HG02970 (cell line): ENCODE measurements around the gene ARPP21.
"Not testable (repeated sequence)": the region's sequence is repeated elsewhere in the genome, so short reads cannot be mapped to it uniquely, and the experiment has no call there.

Experiments
- ATAC-seq: cut with Tn5 transposase; IDR thresholded peaks from one replicate; pipeline ENCODE4 v1.9.1; 2021; ENCODE audit warnings: mild to moderate bottlenecking, moderate library complexity, moderate number of reproducible peaks; ENCODE audit not compliant: unreplicated experiment, low FRiP score

Gene ARPP21

DNA sequence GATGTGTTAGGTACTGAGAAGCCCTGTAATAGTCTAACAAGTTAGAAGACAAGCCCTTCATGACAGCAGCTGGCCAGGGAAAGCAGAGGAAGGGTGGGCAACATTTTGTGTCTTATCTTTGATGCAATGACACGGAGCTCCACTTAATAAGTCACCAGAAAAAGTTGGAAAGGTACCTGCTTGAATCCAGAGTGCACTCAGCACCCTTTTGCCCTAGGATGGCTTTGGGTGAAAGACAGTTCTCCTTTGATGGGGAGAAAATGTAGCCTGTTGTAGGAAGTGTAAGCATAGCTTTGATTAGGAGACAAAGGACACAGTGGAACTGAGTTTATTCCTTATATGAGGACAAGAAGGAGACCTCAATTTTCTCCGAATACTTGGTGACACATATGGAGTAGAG, 137.0 kb downstream of the ARPP21 start:
- ATAC-seq: no peak

DNA sequence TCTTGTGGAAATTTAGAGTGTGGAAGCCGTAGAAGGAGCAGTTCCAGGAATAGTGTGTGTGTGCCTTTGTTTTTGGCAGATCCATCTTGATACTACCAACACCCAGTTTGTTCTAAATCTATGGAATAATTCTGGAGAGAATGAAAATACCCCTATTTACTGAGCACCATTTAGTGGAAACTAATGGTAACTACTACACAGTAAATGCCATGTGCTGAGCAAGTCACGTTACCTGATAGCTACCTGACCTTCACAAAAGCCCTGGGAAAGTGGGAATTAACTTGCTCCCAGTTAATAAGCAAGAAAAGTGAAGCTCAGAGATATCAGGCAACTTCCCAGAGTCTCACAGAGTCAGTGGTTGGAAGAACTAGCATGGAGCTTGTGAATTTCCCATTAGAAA, 137.7 kb downstream of the ARPP21 start:
- ATAC-seq: no peak

DNA sequence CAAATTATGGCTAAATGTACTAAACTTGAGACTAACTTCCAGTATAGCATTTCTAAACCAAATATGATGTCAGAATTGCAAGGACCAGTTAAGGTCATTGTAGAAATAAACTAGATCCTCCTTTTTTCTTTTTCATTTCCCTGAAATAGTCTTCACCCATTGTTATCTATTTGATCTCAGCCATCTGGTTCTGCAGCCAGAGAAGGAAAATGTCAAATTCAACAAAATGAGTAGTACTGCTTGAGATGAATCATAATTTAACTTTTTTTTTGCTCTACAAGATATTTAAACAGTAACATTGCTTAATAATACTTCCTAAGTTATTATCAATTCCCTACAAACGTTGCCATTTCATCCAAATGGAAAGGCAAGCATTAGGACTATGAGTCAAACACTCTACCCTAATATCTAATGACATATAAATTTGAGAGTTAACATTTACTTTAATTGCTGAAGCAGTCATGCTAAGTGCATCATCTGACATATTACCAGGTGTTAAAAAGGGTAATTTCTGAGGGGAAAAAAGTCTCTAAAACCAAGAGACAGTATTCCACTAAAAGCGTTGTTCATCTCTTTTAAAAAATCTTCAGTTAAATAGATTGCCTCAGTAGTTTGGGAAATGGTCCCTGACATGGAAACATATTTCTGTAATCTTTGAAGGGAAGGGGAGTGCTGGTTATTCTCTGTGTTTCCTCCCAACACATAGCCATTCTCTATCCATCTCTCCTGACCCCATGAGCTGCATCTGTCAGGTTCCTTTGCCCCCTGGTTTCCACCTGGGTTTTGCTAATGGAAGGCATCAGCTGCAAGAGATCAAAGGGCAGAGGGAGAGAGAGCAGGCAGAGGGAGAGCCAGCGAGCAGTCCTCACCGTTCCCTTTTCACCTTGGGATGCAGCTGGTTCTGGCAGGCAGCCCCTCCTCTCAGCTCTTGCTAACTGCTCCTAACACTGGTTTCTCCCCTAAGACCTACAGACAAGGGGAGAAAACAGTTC, 138.5 kb downstream of the ARPP21 start:
- ATAC-seq: no peak

DNA sequence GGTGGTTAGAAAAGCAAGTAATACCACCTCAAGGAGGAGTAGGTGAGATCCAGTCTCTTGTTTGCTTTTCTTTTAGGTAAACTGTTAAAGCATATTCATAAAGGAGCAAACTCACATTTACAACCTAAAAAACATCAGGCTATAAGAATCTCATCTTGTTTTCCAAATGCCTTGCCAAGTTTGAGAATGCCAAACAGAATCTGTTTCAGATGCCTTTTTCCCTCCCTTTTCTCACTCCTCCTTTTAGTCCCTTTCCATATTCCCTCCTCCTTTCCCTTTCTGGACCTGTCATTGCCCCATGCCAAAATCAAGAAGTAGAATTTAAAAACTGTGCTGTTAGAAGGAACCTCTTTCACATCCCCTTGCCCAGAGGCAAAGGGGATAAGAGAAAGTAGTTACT, 140.3 kb downstream of the ARPP21 start:
- ATAC-seq: no peak

DNA sequence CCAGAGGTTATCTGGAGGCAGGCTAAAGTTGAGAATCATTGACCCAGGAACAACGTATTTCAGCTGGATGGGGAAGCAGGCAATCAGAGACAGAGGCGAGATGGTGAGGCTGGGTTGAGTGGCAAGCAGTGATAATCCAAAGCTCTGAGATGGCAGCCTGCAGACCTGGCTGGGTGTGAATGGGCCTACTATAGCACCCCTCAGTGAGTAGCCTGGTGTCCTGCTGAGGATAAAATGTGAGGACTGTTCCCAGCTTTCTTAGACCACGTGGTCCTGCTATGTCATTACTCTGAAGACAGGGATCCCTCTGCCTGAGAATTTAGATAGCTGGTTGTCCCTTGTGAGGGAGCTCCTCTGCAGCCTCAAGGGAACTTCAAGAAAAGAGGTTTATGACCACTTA, 141.5 kb downstream of the ARPP21 start:
- no peak for ATAC-seq

DNA sequence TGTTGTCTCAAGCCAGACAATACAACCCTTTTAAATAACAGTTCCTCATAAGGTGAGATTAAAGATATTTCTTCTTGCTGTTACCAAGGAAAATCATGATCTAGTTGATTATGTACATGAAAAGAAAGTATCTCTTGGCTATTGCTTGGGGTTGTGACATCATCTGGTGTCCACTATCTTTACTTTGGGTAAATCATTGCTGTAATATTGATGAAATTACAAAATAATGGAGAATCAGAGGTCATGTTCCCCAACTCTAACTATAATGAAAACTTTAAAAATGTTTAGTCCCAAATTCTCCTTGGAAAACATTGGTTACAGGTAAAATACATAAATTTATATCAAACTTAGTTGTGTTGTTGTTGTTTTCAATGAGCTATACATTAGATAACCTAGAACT, 142.2 kb downstream of the ARPP21 start:
- no peak for ATAC-seq

DNA sequence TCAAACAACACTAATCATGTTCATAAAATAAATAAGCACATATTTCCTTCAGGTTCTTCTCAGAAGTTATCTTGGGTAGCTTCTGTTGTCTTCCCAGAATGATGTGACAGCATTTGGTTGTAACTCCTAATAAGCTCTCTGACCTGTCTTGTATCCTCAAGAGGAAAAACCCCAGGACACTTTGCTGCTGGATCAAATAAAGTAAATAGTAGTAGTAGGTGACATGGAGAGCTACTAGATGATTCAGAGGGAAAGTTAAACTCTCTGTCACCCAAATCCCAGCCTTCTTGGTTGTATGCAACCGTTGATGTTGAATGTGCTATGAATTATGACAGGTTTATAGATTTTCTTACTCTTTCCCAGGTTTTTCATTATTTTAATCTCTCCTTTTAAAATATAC, 143.0 kb downstream of the ARPP21 start:
- ATAC-seq: no peak

DNA sequence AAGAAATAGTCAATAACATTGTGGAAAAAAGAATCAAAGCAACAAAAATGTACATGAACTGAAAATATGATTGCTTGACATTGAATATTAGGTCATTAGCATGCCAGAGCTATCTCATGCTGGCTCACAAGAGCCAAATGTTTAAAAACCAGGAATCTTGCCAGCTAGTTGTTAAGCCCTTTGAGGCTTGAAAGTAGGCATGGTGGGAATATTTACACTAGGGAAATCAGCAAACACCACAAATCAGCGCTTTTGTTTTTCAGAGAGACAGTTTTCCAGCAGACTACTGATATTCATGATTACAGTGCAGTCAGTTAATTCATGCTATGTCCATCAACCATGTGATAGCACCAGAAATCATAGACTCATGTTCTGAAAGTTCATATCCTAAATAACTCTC, 144.8 kb downstream of the ARPP21 start:
- no peak for ATAC-seq

DNA sequence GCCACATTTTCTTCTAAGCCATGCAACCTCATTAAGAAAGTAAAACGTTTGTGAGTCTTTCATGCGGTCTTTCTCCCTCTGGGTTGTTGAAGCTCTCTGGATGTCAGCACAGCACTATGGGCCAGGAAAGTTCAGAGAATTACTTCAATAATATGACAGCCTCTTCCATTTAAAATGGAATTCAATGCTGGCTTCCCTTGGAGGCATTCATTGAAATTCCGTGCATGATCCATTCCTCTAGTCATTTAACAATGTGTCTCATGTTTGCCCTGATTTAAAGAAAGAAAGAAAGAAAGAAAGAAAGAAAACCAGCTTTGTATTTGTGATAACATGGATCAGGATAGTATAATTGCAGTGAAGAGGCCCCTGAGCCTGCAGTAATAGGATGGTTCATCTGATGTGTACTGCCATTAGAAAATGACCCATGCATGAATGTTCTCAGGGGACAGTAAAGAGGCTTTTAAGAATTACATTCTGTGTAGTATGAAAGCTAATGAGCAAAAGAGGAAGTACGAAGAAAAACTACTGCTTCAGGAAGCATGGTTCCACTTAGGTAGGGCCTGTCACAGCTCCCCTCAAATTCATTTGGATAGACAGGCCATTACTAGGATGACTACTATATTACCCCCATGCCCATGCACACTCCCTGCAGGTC, 146.0 kb downstream of the ARPP21 start:
- no peak for ATAC-seq

DNA sequence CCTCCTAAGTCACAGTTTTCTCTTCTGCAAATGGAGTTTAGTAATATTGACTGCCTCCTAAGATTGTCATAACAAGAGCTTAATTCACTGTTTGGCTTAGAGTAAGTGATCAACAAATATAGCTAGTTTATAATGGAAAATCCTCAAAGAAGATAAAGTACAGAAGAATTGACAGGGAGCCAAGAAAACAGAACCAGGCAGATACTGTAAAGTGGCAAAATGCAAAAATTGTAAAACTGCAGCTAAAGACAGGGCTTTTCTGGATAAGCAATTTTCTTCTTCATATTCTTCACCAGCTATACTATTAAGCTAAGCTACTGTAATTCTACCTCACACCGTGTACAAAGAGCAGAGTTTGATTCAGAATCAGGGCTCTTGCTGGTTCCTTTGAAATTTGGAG, 148.6 kb downstream of the ARPP21 start:
- ATAC-seq: no peak

DNA sequence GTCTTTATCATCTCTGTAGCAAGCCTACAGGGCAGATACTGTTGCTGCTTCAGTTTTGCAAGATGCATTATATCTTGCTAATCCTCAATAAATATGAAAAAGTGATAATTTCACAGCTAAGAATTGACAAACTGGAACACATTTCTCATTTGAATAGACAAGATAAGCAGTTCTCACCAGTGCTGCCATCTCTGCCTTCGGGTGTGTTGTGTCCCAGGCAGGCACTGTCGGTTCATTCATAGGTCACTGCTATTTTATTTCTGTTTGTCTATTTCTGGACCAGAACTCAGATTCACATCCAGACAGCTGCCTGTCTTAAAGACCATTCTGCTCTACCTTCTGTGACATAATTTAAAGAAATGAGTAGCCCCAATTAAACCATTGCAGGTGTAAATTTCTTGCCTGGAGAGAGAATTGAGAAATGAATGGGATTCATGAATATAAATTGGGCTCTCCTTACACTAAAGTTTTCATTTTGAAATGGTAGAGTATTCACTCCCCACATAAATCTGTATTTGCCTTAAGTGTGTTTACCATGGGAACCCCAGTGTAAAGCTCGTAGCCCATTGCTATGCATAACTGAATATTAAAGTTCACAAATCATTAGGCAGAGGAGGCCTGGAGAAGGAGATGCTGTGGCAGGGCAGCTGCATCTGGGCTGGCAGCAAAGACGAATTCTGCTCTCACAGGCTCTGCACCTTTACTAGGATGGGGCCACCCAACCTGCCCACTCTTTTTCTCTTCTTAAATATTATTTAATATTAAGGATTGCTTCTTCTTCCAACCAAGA, 149.9 kb downstream of the ARPP21 start:
- ATAC-seq: no peak

DNA sequence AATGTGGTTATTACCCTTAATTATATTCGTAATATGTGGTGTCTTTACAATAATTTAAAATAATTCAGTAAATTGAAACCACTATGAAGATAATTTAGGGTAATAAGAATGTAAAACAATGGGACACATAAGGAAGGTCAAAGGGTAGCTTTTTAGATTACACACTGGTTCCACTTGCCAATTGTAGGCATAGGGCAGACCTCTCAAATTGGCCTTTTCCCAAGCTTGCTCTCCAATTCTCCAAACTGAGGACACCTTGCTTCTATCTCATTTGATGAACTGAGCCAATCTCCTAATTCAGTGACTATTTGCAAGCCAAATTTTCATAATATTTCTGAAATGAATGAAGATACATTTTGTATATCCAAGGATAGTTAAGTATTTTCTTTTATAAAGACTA, 151.4 kb downstream of the ARPP21 start:
- no peak for ATAC-seq

DNA sequence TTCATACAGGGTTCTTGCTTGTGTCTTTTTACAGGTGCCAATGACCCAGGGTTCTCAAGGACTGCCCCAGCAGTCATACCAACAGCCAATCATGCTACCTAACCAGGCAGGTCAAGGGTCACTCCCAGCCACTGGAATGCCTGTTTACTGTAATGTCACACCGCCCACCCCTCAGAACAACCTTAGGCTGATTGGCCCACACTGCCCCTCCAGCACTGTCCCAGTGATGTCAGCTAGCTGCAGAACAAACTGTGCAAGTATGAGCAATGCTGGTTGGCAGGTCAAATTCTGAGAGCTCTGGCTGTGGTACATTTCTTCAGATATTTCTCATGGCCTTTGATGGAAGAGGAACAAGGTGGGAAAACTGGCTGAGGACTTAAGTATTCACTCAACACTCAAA, 154.3 kb downstream of the ARPP21 start:
- no peak for ATAC-seq

DNA sequence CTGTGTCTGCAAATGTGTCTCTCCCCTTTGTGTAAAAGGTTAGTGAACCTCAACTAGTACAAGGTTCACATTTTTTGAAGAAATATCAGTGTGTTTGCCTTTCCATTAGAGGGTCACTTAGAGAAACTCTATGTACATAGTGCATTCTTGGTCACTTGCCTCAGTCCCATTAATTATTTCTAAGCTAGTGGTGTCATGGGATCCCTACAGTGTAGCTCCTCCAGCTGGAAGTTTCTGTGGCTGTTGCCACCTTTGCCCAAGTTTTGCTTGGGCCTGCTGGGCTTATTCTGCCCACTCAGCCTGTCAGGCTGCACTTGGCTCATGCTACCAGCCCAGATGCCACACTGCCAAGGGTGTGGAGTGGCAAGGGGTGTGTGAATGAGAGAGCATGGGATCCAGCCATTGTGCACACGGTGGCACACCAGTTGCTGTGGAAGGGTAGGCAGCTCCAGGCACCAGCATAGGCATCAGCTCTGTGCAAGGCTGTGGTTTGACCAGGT, 161.7 kb downstream of the ARPP21 start:
- no peak for ATAC-seq

DNA sequence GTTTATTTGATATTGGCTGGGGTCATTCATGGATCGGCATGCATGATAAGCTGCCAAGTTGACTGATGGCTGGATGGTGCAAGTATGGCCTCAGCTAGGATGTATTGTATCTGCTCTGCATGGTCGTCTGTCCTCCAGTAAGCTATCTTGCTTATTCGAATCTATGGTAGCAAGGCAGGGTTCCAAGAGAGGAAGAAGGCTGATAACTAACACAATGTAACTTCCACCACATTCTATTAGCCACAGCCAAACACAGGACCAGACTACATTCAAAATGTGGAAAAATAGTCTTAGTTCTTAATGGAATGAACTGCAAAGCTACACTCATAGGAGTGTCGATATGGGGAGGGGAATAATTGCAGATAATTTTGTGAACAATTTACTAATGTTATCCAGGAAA, 175.2 kb downstream of the ARPP21 start:
- ATAC-seq: no peak

DNA sequence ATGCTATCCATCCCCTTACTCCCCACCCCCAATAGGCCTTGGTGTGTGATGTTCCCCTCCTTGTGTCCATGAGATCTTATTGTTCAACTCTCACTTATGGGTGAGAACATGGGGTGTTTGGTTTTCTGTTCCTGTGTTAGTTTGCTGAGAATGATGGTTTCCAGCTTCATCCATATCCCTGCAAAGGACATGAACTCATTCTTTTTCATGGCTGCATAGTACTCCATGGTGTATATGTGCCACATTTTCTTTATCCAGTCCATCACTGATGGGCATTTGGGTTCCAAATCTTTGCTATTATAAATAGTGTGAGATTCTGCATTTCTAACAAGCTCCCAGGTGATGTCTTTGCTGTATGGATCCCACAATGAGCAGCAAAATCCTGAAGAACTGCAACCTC, 176.5 kb downstream of the ARPP21 start:
- ATAC-seq: not testable (repeated sequence)

DNA sequence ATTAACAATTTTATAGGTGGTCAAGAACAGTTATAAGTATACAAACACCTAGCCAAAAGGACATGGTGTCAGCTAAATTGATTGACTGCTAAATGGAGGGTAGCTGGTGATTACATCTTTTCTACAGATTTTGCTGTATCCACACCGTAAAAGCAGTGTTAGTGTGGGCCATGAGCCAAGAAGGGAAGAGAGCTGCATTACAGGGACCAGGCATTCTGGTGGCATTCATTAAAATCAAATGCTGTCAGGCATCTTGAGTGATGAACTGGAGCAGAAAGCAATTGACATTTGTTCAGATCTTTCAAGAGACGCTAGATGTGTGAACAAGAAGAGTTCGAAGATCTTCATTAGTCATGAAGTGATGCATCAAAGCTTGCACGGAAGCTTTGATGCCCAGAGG, 177.9 kb downstream of the ARPP21 start:
- ATAC-seq: no peak

DNA sequence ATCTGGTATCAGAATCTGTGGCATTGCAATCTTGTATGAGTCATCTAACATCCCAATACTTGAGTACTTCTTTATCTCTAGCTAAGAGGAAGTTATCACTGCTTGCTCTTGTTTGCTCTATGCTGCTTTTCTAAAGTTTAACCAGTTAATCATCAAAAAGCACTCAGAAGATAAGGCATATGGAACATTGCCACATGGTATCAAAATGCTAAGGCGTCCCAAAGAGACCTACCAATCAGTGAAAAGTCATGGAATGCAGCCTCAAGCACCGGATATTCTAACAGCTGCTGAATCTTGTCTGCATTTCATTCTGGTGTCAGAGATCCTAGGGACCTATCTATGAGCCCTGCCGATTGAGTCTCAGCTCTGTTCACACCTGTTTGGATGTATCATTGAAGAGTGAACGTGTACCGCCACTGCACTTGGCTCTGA, 192.8 kb downstream of the ARPP21 start:
- ATAC-seq: no peak
